ENCODE results near the gene WNK2.

- no peak for TF ChIP-seq CTCF (IDR thresholded peaks at IDR 0.05)
- TF ChIP-seq POLR2A (IDR thresholded peaks at IDR 0.05) = no peak
Measured at GRCh38 chr9:93200989-93201334, 17.0 kb downstream of the WNK2 start.
